ENCODE results near the gene FRY.

GRCh38 chr13:32001769-32002168 is 29.8 kb upstream of the FRY start:
- TF ChIP-seq CTCF (conservative IDR thresholded peaks at IDR 0.05; ENCODE audit: low read depth, low read length), result no peak
- no peak for TF ChIP-seq EZH2 (IDR thresholded peaks at IDR 0.05; ENCODE audit: low read length, unreplicated experiment)
- no peak for TF ChIP-seq EZH2phosphoT487 (IDR thresholded peaks at IDR 0.05; ENCODE audit: borderline replicate concordance, low read length)

Data from PC-3 (cell line).